Stimulated activated naive CD8-positive, alpha-beta T cell treated with anti-CD3 and anti-CD28 coated beads, Interleukin-15, Interleukin-2, amounts not matched to agents 100 ng/mL and 50 ng/mL, for 24 hours (primary cell): ENCODE results near the gene CENPO.

Experiments used
- H3K27ac Mint-ChIP-seq: one replicate; pipeline ENCODE4 v1.8.0; 2021; ENCODE audit warnings: mild to moderate bottlenecking, mixed read lengths
- H3K27me3 Mint-ChIP-seq: one replicate; pipeline ENCODE4 v1.8.0; 2021; ENCODE audit warnings: mixed read lengths
- H3K36me3 Mint-ChIP-seq: one replicate; pipeline ENCODE4 v1.8.0; 2021; ENCODE audit warnings: low read depth, mixed read lengths
- H3K4me1 Mint-ChIP-seq: one replicate; pipeline ENCODE4 v1.8.0; 2021; ENCODE audit warnings: low read depth, mixed read lengths
- H3K4me3 Mint-ChIP-seq: one replicate; pipeline ENCODE4 v1.8.0; 2021; ENCODE audit warnings: mild to moderate bottlenecking, mixed read lengths
- H3K9me3 Mint-ChIP-seq: one replicate; pipeline ENCODE4 v1.8.0; 2021; ENCODE audit warnings: mixed read lengths

CENPO gene

GRCh38 chr2:24792874-24793760 lies at the start of gene CENPO, which contains the start of gene PTRHD1:
TSS of gene CENPO (plus strand) at chr2:24793425. CDS start at chr2:24793920, 495 bp downstream.
TSS of gene PTRHD1 (minus strand) at chr2:24793391. CDS start at chr2:24793377, 14 bp downstream.
- peak within 1 kb of the TSS; percentile 100 for H3K27ac Mint-ChIP-seq
- peak within 1 kb of the TSS; percentile 99 for H3K4me3 Mint-ChIP-seq
- H3K4me1 Mint-ChIP-seq, result peaks cover 50% of the 10 kb centered on the region
- H3K36me3 Mint-ChIP-seq, result peaks cover 50% of the 10 kb centered on the region
- peaks cover 2% of the 10 kb centered on the region for H3K27me3 Mint-ChIP-seq
- no peaks in the 10 kb centered on the region for H3K9me3 Mint-ChIP-seq

DNA sequence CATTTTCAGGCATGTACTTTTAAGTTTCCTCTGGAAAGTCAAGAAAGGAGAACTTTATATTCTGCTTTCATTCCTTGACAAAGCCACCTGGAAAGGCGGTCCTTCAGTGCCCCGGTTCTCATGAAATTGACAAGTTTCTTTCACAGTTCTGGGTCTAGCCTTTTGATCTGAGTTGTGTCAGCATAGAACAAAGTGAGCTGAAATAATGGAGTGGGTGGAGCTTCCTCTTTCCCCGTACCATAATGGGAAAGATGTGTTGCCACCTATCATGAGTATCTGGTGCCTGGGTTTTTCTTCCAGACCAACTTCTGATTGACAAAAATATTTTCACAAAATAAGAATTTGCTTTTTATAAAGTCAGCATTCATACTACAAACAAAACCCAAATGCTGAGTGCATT lies 49.3 kb upstream of the CENPO start:
- no peaks in the 10 kb centered on the region for H3K9me3 Mint-ChIP-seq
- no peaks in the 10 kb centered on the region for H3K27me3 Mint-ChIP-seq
- H3K4me1 Mint-ChIP-seq, result peaks cover 22% of the 10 kb centered on the region
- H3K27ac Mint-ChIP-seq, result no peak overlapping the region
- H3K36me3 Mint-ChIP-seq, result peaks cover 9% of the 10 kb centered on the region
- H3K4me3 Mint-ChIP-seq, result no peak overlapping the region

GRCh38 chr2:24744356-24744755 lies 48.9 kb upstream of the CENPO start:
- H3K36me3 Mint-ChIP-seq, result peaks cover 9% of the 10 kb centered on the region
- H3K4me1 Mint-ChIP-seq, result peaks cover 25% of the 10 kb centered on the region
- no peaks in the 10 kb centered on the region for H3K27me3 Mint-ChIP-seq
- no peak overlapping the region for H3K4me3 Mint-ChIP-seq
- H3K27ac Mint-ChIP-seq, result no peak overlapping the region
- H3K9me3 Mint-ChIP-seq, result no peaks in the 10 kb centered on the region

- no peak overlapping the region for H3K4me3 Mint-ChIP-seq
These were observed 47.4 kb upstream of the CENPO start for GRCh38 chr2:24745825-24746224.

GRCh38 chr2:24747299-24747698 lies 45.9 kb upstream of the CENPO start:
- H3K9me3 Mint-ChIP-seq, result no peaks in the 10 kb centered on the region
- peaks cover 27% of the 10 kb centered on the region for H3K36me3 Mint-ChIP-seq
- no peak overlapping the region for H3K4me3 Mint-ChIP-seq
- H3K27ac Mint-ChIP-seq, result no peak overlapping the region
- H3K4me1 Mint-ChIP-seq, result peaks cover 25% of the 10 kb centered on the region
- H3K27me3 Mint-ChIP-seq, result no peaks in the 10 kb centered on the region

More at GRCh38 chr2:24745825-24746224, 47.4 kb upstream of the CENPO start:
- H3K9me3 Mint-ChIP-seq, result no peaks in the 10 kb centered on the region
- H3K27me3 Mint-ChIP-seq, result no peaks in the 10 kb centered on the region
- H3K27ac Mint-ChIP-seq, result no peak overlapping the region
- peaks cover 19% of the 10 kb centered on the region for H3K36me3 Mint-ChIP-seq
- H3K4me1 Mint-ChIP-seq, result peaks cover 25% of the 10 kb centered on the region

- Mint-ChIP-seq H3K4me1 (peaks cover 10% of the 10 kb centered on the region), H3K4me3 (no peak overlapping the region), H3K27me3 (no peaks in the 10 kb centered on the region), H3K27ac (no peak overlapping the region), H3K36me3 (peaks cover 27% of the 10 kb centered on the region), H3K9me3 (no peaks in the 10 kb centered on the region)
These were observed 44.0 kb upstream of the CENPO start for GRCh38 chr2:24749069-24749691.

- Mint-ChIP-seq H3K4me3 (no peak overlapping the region), H3K27ac (no peak overlapping the region), H3K9me3 (no peaks in the 10 kb centered on the region), H3K4me1 (no peaks in the 10 kb centered on the region), H3K36me3 (peaks cover 25% of the 10 kb centered on the region), H3K27me3 (no peaks in the 10 kb centered on the region)
These were observed 38.1 kb upstream of the CENPO start for GRCh38 chr2:24754985-24755705.

DNA sequence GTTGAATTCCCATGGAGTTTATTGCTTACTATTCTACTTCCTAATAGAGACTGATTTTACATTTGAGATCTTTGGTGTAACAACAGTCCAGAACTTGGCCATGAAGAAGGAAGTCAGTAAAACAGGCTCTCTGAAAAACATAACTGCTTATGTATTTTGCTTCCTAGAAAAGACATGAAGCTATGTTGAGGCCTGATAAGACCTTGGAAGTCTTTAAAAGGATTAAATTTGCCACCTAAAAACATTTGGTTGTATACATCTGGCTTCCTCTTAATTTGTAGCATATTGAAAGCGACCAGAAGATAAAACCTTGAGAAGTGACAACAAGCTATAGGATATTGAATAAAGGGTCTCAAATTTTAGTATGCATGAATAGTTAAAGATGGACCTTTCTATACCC lies 36.4 kb upstream of the CENPO start:
- H3K27ac Mint-ChIP-seq, result no peak overlapping the region
- no peaks in the 10 kb centered on the region for H3K4me1 Mint-ChIP-seq
- no peak overlapping the region for H3K4me3 Mint-ChIP-seq
- H3K27me3 Mint-ChIP-seq, result no peaks in the 10 kb centered on the region
- H3K9me3 Mint-ChIP-seq, result no peaks in the 10 kb centered on the region
- peaks cover 29% of the 10 kb centered on the region for H3K36me3 Mint-ChIP-seq

GRCh38 chr2:24761866-24762265 lies 31.4 kb upstream of the CENPO start:
- Mint-ChIP-seq H3K36me3 (peaks cover 57% of the 10 kb centered on the region), H3K27me3 (no peaks in the 10 kb centered on the region), H3K27ac (no peak overlapping the region), H3K9me3 (no peaks in the 10 kb centered on the region), H3K4me1 (peaks cover 4% of the 10 kb centered on the region), H3K4me3 (no peak overlapping the region)

DNA sequence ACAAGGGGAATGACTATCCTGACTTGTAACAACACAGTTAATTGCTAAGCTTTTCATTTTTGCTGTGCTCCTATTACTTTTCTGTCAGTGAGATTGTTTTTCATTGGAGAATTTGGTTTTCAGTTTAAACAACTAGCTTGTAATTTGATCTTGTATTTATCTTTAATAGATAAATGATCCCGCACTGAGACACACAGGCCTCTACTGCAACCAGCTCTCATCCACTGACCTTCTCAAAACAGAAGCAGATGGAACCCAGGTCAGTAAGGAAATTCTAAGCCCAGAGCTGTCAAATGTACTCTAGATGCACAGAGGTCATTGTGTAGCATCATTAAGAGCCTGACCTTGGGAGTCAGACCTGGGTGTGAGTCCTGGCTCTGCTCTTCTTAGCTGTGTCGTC lies 30.7 kb upstream of the CENPO start:
- peaks cover 61% of the 10 kb centered on the region for H3K36me3 Mint-ChIP-seq
- no peaks in the 10 kb centered on the region for H3K9me3 Mint-ChIP-seq
- peaks cover 4% of the 10 kb centered on the region for H3K4me1 Mint-ChIP-seq
- no peak overlapping the region for H3K27ac Mint-ChIP-seq
- no peak overlapping the region for H3K4me3 Mint-ChIP-seq
- no peaks in the 10 kb centered on the region for H3K27me3 Mint-ChIP-seq

DNA sequence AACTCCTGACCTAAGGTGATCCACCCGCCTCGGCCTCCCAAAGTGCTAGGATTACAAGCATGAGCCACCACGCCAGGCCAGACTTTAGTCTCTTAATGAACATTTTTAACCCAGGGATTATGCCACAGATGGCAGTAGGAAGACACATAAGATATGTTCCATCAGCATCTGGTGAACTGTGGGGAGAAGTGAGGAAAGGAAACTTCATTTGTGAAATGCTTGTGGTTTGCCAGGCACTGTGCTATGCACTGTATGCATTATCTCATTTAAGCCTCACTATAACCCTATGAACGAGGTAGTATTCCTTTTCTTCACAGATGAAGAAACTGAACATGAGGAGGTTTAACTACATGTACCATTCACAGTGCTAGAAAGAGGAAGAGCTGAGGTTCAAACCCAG lies 29.4 kb upstream of the CENPO start:
- Mint-ChIP-seq H3K27me3 (no peaks in the 10 kb centered on the region), H3K4me3 (no peak overlapping the region), H3K4me1 (peaks cover 4% of the 10 kb centered on the region), H3K9me3 (no peaks in the 10 kb centered on the region), H3K27ac (no peak overlapping the region), H3K36me3 (peaks cover 62% of the 10 kb centered on the region)

DNA sequence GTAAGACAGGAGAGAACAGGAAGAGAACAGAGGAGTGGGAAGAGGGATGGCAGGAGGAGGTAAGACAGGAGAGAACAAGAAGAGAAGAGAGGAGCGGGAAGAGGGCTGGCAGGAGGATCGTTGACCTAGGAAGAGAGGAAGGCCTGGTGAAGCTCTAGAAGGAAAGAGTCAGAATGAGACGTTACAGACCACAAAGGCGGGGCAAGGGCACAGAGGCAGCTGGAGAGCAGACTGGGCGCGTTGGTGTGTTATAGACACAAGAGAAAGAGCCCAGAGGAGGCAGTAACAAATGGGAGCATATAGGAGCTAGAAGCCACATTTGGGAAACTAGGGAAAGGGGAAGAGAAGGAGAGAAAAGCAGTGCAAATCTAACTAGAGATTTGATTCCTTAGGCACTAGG lies 26.6 kb upstream of the CENPO start:
- Mint-ChIP-seq H3K27ac (no peak overlapping the region), H3K4me1 (peaks cover 4% of the 10 kb centered on the region), H3K9me3 (no peaks in the 10 kb centered on the region), H3K36me3 (peaks cover 60% of the 10 kb centered on the region), H3K4me3 (no peak overlapping the region), H3K27me3 (no peaks in the 10 kb centered on the region)

DNA sequence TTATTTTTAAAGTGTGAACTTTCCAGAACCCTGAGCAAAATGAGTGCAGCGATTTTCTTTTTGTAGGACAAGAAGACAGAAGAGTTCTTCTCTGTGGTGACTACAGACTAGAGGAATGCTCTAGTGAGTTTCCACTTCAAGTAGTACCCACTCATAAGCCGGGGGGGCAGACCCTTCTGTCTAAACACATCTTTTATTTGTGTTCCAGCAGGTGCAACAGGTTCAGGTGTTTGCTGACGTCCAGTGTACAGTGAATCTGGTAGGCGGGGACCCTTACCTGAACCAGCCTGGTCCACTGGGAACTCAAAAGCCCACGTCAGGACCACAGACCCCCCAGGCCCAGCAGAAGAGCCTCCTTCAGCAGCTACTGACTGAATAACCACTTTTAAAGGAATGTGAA lies 25.2 kb upstream of the CENPO start:
- no peaks in the 10 kb centered on the region for H3K27me3 Mint-ChIP-seq
- H3K4me1 Mint-ChIP-seq, result peaks cover 4% of the 10 kb centered on the region
- peaks cover 46% of the 10 kb centered on the region for H3K36me3 Mint-ChIP-seq
- H3K4me3 Mint-ChIP-seq, result no peak overlapping the region
- no peaks in the 10 kb centered on the region for H3K9me3 Mint-ChIP-seq
- H3K27ac Mint-ChIP-seq, result no peak overlapping the region

GRCh38 chr2:24768601-24769000 lies 24.6 kb upstream of the CENPO start:
- Mint-ChIP-seq H3K36me3 (peaks cover 45% of the 10 kb centered on the region), H3K27me3 (no peaks in the 10 kb centered on the region), H3K4me3 (no peak overlapping the region), H3K27ac (no peak overlapping the region), H3K4me1 (peaks cover 4% of the 10 kb centered on the region), H3K9me3 (no peaks in the 10 kb centered on the region)

DNA sequence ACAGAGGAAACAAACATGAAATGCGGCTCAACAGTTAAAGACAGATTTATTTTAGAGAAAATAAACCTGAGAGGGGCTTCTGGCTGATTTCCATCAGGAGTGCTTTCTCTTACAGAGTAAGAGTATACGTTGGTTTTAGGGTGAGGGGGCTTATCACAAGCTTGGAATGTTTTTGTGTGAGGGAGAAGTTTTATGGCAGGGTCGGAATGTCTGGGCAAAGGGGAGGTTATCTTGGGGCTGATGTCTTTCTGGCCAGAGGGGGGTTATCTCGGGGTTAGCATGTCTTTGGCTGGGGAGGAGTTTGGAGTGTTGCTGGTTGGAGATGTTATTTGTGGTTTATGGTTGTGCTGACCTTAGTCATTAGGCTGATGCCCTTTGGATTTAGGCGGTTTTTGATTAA lies 22.2 kb upstream of the CENPO start:
- Mint-ChIP-seq H3K36me3 (peaks cover 29% of the 10 kb centered on the region), H3K4me3 (no peak overlapping the region), H3K4me1 (peaks cover 4% of the 10 kb centered on the region), H3K27me3 (no peaks in the 10 kb centered on the region), H3K9me3 (no peaks in the 10 kb centered on the region), H3K27ac (no peak overlapping the region)
